22Rv1 (cell line): ENCODE results near the gene KLRK1.

ENCODE experiments used
- CTCF ChIP-seq: fragments of 450-650 bp; IDR thresholded peaks from 2 replicates; pipeline ENCODE4 v1.5.1; 2017; ENCODE audit warnings: mild to moderate bottlenecking
- ZFX ChIP-seq: fragments of 450-650 bp; IDR thresholded peaks from 2 replicates; pipeline ENCODE4 v1.6.1; 2017; ENCODE audit warnings: antibody characterized with exemption, borderline replicate concordance

GRCh38 chr12:10365696-10366405, 24.0 kb downstream of the KLRK1 start:
- TF ChIP-seq CTCF, result peak; percentile 27; the same call in 1 of the 2 replicates
- no peak for TF ChIP-seq ZFX
